Uterus (tissue), 4 donors: ENCODE data around the gene COG7. TPM values are rescaled to one million over a fixed set of nuclear protein-coding genes. Genes with fewer than 3 reads are reported as not detected.

Source experiments
- DNase-seq, 2 donors: peaks; one replicate each; pipeline ENCODE4 v3.0.0-alpha.2; 2019 to 2020
- H3K27ac ChIP-seq, 2 donors: fragments of 200-600 bp; sonication (generic); 1 replicate in 1 of 2; 2 replicates in 1 of 2; pipeline ENCODE4 v1.5.1; 2016 to 2018
- H3K27me3 ChIP-seq, 2 donors: fragments of 200-600 bp; sonication (generic); one replicate each; pipeline ENCODE4 v1.5.1; 2018 to 2019; ENCODE audit warnings: control low read depth in 1 of 2
- H3K36me3 ChIP-seq, 2 donors: fragments of 200-600 bp; sonication (generic); one replicate each; pipeline ENCODE4 v1.5.1; 2019; ENCODE audit warnings: control low read depth in 1 of 2
- H3K4me1 ChIP-seq, 2 donors: fragments of 200-600 bp; sonication (generic); one replicate each; pipeline ENCODE4 v1.5.1; 2018 to 2019; ENCODE audit warnings: control low read depth in 1 of 2
- H3K4me3 ChIP-seq, 2 donors: fragments of 200-600 bp; sonication (generic); 1 replicate in 1 of 2; 2 replicates in 1 of 2; pipeline ENCODE4 v1.5.1; 2018 to 2019; ENCODE audit warnings: mild to moderate bottlenecking in 1 of 2
- H3K9me3 ChIP-seq, 2 donors: fragments of 200-600 bp; sonication (generic); one replicate each; pipeline ENCODE4 v1.5.1; 2019; ENCODE audit warnings: control low read depth in 1 of 2
- CTCF ChIP-seq, 4 experiments: fragments of 200-600 bp in 2 of 4; fragments of 450-650 bp in 2 of 4; sonication (generic) in 2 of 4; IDR thresholded peaks; one replicate each; pipeline ENCODE4 v1.5.1; 2016 to 2019; ENCODE audit warnings: antibody characterized with exemption in 4 of 4, mild to moderate bottlenecking in 2 of 4, moderate library complexity in 1 of 4
- POLR2A ChIP-seq, 2 donors: fragments of 450-650 bp; IDR thresholded peaks; one replicate each; pipeline ENCODE4 v1.6.1; 2016; ENCODE audit warnings: antibody characterized with exemption in 2 of 2, mild to moderate bottlenecking in 1 of 2, moderate library complexity in 1 of 2
- intact Hi-C: fragments of 100-400 bp; cut with DNase I; formaldehyde crosslinking; loops from one replicate; pipeline ENCODE4 v1.15.1; 2023; ENCODE audit warnings: low total_unique reads
- total RNA-seq, 4 donors: library from RNA; depleted of rRNA in 3 of 4; stranded (reverse); fragments of >200 nt in 3 of 4; gene quantifications; one replicate each; pipeline versions ENCODE4 v1.1.0 to v1.2.4, GENCODE V29; 2014 to 2023
- donor health status: DM: yes; HTN: yes; CAD: no.

The COG7 gene
- total RNA-seq, 4 donors from 2014 or later, result 11.5 to 393 (median 32.2) TPM

- Histone ChIP-seq H3K9me3 (no peaks in the 10 kb centered on the region), H3K4me1 (no peaks in the 10 kb centered on the region), H3K36me3 (no peaks in the 10 kb centered on the region), H3K4me3 (no peak overlapping the region), H3K27me3 (no peaks in the 10 kb centered on the region), H3K27ac (no peak overlapping the region)
- intact Hi-C loops, result no loop called here
- TF ChIP-seq CTCF (IDR thresholded peaks at IDR 0.05) (no peak), POLR2A (IDR thresholded peaks at IDR 0.05) (no peak)
- no peak for DNase-seq
Measured at GRCh38 chr16:23407436-23408127, 45.4 kb downstream of the COG7 start.

- H3K27me3 ChIP-seq, result no peaks in the 10 kb centered on the region
- no peak overlapping the region for H3K4me3 ChIP-seq
- intact Hi-C loops, result no loop called here
- H3K27ac ChIP-seq, result no peak overlapping the region
- no peak for TF ChIP-seq CTCF (IDR thresholded peaks at IDR 0.05)
- no peak for TF ChIP-seq POLR2A (IDR thresholded peaks at IDR 0.05)
- H3K9me3 ChIP-seq, result no peaks in the 10 kb centered on the region
- no peaks in the 10 kb centered on the region for H3K4me1 ChIP-seq
- DNase-seq, result no peak
- no peaks in the 10 kb centered on the region for H3K36me3 ChIP-seq
Measured at GRCh38 chr16:23406546-23407240, 46.3 kb downstream of the COG7 start.

GRCh38 chr16:23406024-23406423 lies 47.0 kb downstream of the COG7 start:
- no peaks in the 10 kb centered on the region for H3K36me3 ChIP-seq
- no peaks in the 10 kb centered on the region for H3K27me3 ChIP-seq
- H3K9me3 ChIP-seq, result no peaks in the 10 kb centered on the region
- no peak overlapping the region for H3K4me3 ChIP-seq
- no peaks in the 10 kb centered on the region for H3K4me1 ChIP-seq
- DNase-seq, result no peak
- TF ChIP-seq POLR2A (IDR thresholded peaks at IDR 0.05), result no peak
- no peak for TF ChIP-seq CTCF (IDR thresholded peaks at IDR 0.05)
- H3K27ac ChIP-seq, result no peak overlapping the region
- intact Hi-C loops, result no loop called here

- H3K4me1 ChIP-seq, result no peaks in the 10 kb centered on the region
- no peaks in the 10 kb centered on the region for H3K27me3 ChIP-seq
- H3K36me3 ChIP-seq, result no peaks in the 10 kb centered on the region
- H3K27ac ChIP-seq, result no peak overlapping the region
- intact Hi-C loops, result no loop called here
- no peak overlapping the region for H3K4me3 ChIP-seq
- TF ChIP-seq POLR2A (IDR thresholded peaks at IDR 0.05) (no peak), CTCF (IDR thresholded peaks at IDR 0.05) (no peak)
- no peak for DNase-seq
- no peaks in the 10 kb centered on the region for H3K9me3 ChIP-seq
Measured at GRCh38 chr16:23403547-23403946, 49.4 kb downstream of the COG7 start.

GRCh38 chr16:23402100-23402499 lies 50.9 kb downstream of the COG7 start:
- Histone ChIP-seq H3K4me1 (no peaks in the 10 kb centered on the region), H3K36me3 (no peaks in the 10 kb centered on the region), H3K9me3 (no peaks in the 10 kb centered on the region), H3K4me3 (no peak overlapping the region), H3K27ac (no peak overlapping the region), H3K27me3 (no peaks in the 10 kb centered on the region)
- DNase-seq, result no peak
- intact Hi-C loops, result no loop called here
- TF ChIP-seq CTCF (IDR thresholded peaks at IDR 0.05) (no peak), POLR2A (IDR thresholded peaks at IDR 0.05) (no peak)
